ENCODE measurements around the gene ATG2B.

Gene ATG2B

GRCh38 chr14:96268431-96269358 lies 94.4 kb downstream of the ATG2B start:
- DNase-seq, result no peak

- no peak for DNase-seq
Measured at GRCh38 chr14:96267916-96268315, 95.2 kb downstream of the ATG2B start.

DNA sequence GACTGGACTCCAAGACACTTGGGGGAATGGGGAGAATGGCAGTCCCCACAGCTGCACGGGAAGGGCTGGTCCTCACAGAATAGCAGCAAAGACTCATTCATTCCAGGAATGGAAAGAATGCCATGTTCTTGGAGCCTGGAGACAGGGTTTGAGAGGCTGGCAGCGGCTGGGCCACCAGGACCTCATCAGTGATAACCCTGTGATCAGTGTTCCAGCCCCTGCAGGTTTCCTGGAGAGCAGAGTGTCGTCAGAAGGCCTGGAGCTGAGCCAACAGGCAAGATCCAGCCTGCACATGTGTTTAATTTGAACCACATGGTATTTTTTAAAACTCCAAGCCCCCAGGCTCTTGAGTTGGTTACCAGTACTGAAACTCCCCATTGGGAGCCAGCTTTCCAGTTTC lies 95.8 kb downstream of the ATG2B start:
- DNase-seq, result peak; percentile 76

DNA sequence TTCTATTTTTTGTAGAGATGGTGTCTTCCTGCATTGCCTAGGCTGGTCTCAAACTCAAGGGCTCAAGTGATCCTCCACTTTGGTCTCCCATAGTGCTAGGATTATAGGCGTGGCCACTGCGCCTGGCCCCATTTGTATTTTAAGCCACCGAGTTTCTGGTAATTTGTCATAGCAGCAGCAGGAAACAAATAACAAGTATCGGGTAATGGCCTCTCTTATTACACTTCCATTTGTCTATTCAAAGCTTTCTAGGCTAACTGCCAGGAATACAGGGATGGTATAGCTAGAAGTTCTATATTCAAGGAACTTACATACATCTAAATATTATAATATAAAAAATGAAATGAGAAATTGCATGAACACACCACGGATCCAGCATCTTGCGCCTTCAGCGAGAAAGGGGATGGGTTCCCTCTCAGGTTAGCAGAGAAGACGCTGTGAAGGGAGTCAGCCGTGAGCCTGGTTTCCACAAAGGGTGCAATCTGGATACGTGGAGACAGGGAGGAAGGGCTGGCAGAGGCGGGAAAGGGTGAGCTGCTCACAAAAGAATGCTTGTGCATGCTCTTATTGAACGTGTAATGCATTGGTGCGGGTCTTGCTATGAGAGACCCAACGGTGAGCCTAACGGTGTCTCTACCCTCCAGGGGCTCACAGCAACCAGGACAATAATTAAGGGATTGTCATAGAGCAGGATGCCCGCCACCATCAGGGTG lies 97.6 kb downstream of the ATG2B start:
- DNase-seq, result peak; percentile 96

DNA sequence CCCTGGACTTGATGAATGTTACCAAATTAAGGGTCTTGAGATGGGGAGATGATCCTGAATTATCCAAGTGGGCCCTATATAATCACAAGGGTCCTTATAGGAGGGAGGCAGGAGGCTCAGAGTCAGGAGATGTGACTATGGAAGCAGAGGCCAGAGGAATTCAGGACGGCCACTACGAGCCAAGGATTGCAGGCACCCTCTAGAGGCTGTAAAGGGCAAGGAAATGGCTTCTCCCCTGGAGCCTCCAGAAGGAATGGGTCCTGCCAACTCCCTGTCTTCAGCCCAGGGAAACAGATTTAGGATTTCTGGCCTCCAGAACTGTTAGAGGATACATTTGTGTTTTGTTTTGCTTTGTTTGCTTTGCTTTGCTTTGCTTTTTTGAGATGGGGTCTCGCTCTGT lies 98.3 kb downstream of the ATG2B start:
- no peak for DNase-seq

GRCh38 chr14:96264200-96264553 lies 99.0 kb downstream of the ATG2B start:
- no peak for DNase-seq

DNA sequence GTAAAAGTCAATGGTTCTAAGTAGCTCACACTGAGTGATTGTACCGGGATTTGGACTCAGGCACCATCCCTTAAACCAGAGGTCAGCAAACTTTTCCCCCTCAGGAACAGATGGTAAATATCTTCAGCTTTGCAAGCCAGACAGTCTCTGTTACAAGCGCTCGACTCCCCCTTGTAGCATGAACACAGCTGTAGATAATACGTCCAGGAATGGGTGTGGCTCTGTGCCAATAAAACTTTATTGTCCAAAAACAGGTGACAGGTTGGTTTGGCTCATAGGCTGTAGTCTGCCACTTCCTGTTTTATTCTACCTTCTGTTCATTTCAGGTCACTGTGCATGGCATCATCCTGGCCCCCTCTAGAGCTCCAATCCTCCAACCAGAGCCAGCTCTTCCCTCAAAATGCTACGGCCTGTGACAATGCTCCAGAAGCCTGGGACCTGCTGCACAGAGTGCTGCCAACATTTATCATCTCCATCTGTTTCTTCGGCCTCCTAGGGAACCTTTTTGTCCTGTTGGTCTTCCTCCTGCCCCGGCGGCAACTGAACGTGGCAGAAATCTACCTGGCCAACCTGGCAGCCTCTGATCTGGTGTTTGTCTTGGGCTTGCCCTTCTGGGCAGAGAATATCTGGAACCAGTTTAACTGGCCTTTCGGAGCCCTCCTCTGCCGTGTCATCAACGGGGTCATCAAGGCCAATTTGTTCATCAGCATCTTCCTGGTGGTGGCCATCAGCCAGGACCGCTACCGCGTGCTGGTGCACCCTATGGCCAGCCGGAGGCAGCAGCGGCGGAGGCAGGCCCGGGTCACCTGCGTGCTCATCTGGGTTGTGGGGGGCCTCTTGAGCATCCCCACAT lies 99.6 kb downstream of the ATG2B start:
- no peak for DNase-seq

GRCh38 chr14:96261772-96262655 lies 101.1 kb downstream of the ATG2B start:
- DNase-seq, result no peak

- DNase-seq, result peak; percentile 35
Measured at GRCh38 chr14:96261053-96261452, 102.1 kb downstream of the ATG2B start.

DNA sequence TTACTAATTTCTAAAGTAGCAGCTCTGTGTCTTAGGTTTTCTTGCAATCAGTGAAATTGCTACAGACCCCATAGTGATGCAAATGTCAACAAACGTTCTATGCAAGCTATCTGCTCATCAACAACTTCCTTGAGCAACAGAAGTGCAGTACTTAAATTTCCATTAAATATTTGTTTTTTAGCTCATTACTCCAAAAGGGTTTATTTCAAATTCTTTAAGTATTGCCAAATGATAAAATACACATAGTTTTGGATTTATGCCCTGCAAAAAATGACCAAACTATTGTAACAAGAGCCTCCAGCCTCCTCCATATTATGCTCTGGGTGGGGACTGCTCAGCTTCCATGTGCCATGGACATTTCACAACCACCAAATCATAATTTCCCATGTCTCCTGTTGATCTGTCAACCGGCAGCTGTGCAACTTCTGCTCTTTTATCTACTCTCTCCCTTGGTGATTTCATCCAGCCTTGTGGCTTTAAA lies 102.8 kb downstream of the ATG2B start:
- DNase-seq, result no peak

GRCh38 chr14:96257900-96258299 lies 105.2 kb downstream of the ATG2B start:
- DNase-seq, result no peak

DNA sequence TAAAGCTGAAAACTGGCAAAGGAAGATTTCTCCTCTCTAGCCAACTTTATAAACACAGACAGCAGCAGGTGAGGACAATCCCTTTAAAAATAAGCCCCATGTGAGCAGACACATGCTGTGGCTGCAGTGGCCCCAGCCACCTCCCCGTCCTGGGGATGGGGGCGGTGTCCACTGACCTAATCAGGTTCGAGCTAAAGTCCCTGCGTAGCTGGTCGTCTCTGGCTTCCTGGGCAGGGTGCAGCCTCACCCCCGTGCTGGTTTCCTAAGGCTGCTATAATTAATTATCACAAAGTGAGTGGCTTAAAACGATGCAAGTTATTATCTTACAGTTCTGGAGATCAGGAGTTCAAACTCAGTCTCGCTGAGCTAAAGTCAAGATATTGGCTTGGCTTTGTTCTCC lies 106.1 kb downstream of the ATG2B start:
- DNase-seq, result no peak

- no peak for DNase-seq
Measured at GRCh38 chr14:96256407-96256806, 106.7 kb downstream of the ATG2B start.

DNA sequence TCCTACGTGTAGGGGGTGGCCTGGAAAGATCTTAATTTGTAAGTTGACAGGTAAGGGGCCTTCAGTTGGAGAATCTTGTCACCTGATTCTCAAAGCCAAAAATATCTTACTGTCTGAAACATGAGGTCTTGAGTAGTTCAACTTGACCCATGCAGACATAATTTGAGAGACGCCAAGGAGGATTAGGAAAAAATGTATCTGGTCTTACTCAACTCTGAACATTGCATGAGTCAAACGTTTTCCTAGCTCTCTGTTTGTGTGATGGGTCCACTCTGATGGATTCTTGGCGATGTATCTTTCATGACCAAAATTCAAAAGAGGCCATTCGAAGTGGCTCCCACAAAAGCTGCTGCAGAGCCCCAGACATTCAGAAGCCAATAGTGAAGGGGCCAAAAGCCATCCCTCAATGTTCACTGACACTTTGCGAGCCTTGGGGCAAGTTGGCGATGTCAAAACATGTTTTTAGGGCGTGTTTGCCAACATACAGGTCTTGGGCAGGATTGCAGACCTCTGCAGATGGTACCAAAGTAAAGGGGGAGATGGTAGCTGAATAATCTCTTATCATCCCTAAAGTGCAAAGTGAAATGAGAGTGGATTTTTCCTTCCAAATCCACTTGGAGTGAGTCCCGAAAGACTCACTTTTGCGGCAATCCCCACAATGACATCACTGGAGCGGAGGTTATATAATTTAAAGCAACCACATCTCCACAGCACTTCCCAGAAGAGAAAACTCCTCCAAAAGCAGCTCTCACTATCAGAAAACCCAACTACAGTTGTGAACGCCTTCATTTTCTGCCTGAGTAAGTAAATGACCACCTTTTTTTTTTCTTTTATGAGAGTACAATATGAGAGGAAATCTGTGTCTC lies 107.4 kb downstream of the ATG2B start, which contains the start of gene BDKRB1:
TSS of gene BDKRB1 (plus strand) at position 710 of the 866 bp plus-strand sequence. CDS start 7,473 bp downstream, outside the sequence.
- no peak for DNase-seq

GRCh38 chr14:96254687-96255086 lies 108.5 kb downstream of the ATG2B start:
- no peak for DNase-seq

GRCh38 chr14:96252999-96253539 lies 110.1 kb downstream of the ATG2B start:
- DNase-seq, result no peak

GRCh38 chr14:96252323-96252998 lies 110.7 kb downstream of the ATG2B start:
- DNase-seq, result no peak

DNA sequence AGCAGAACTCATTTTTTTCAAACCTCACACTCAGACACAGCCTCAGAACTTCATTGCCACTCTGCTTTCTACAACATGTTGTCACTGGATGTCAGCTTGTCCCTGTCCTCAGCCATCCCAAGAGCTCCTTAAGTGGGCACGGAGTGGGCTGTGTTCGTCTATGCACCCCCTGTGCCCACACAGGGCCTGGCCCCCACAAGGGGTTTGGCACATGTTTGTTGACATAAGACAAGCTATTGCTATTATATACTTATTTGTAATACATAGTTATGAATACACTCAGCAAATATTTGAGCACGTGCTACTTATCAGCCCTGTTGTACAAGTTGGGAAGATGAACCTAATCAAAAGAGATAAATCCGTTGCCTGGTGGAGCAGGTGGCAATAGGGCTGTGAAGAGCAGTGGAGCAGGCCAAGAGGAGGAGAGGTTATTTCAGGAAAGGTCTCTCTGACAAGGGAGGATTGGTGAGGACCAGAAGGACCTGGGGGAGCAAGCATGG lies 111.4 kb downstream of the ATG2B start:
- no peak for DNase-seq

DNA sequence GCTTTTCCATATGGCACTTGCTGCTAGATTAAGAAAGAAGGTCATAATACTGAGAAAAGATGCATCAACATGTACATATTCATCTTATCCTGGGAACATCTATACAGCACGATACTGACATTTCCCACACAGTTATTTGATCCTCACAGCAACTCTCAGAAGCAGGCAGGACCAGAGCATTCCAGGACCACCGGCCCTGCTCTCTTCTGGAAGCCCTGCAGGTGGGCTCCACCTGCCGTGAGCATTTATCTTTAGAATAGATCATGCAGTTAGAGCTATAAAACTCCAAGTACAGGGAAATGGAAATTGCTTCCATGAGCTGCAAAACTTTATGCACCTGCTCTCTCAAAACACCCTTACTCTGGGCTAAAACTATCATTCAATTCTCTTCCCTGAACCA lies 112.7 kb downstream of the ATG2B start:
- no peak for DNase-seq

- DNase-seq, result no peak
Measured at GRCh38 chr14:96249029-96249428, 114.1 kb downstream of the ATG2B start.
